PC-9 (cell line): ENCODE measurements around the gene SLC10A1. TPM values are rescaled to one million over a fixed set of nuclear protein-coding genes. Genes with fewer than 3 reads are reported as not detected.

Experiments
- BruUV-seq: library from RNA; stranded (reverse); fragments of 400-500 nt; replicated peaks from 2 replicates; lab custom pipeline; 2021; lab: Mats Ljungman, UMichigan
- CTCF ChIA-PET: fragments of 300-600 bp; sonication (Branson Sonifier 250); formaldehyde crosslinking; loops from one replicate; lab custom pipeline; 2022; ENCODE audit warnings: antibody characterized with exemption; lab: Charles Lee
- POLR2A ChIA-PET: fragments of 300-600 bp; sonication (Branson Sonifier 250); formaldehyde crosslinking; loops from one replicate; lab custom pipeline; 2022; ENCODE audit warnings: antibody characterized with exemption; ENCODE audit not compliant: unreplicated experiment; lab: Charles Lee
- DNase-seq, 2 experiments: peaks; one replicate each; pipeline versions ENCODE4 v3.0.0 to v3.0.0-alpha.2; 2015 to 2022; ENCODE audit warnings: mixed read lengths in 1 of 2
- H2AFZ ChIP-seq: fragments of 200-600 bp; sonication (generic); 2 replicates; pipeline ENCODE4 v1.8.1; 2017; ENCODE audit warnings: antibody characterized with exemption
- H3F3A ChIP-seq: fragments of 200-600 bp; sonication (generic); 2 replicates; pipeline ENCODE4 v1.8.1; 2017; ENCODE audit warnings: antibody characterized with exemption, mild to moderate bottlenecking, low read depth; ENCODE audit not compliant: insufficient read depth
- H3K27ac ChIP-seq: fragments of 200-600 bp; sonication (generic); 2 replicates; pipeline ENCODE4 v1.6.1; 2016; ENCODE audit warnings: mixed run types
- H3K27me3 ChIP-seq: fragments of 200-600 bp; sonication (generic); 2 replicates; pipeline ENCODE4 v1.6.1; 2016; ENCODE audit warnings: low read depth, mixed run types; ENCODE audit not compliant: insufficient read depth
- H3K36me3 ChIP-seq: fragments of 200-600 bp; sonication (generic); 2 replicates; pipeline ENCODE4 v1.6.1; 2016; ENCODE audit warnings: low read depth, mixed run types
- H3K4me1 ChIP-seq: fragments of 200-600 bp; sonication (generic); replicated peaks from 2 replicates; pipeline ENCODE4 v1.6.1; 2016; ENCODE audit warnings: mixed run types; ENCODE audit not compliant: insufficient read depth
- H3K4me2 ChIP-seq: fragments of 200-600 bp; sonication (generic); 2 replicates; pipeline ENCODE4 v1.6.1; 2017; ENCODE audit warnings: mixed run types
- H3K4me3 ChIP-seq: fragments of 200-600 bp; sonication (generic); 2 replicates; pipeline ENCODE4 v1.6.1; 2016; ENCODE audit warnings: mixed run types
- H3K79me2 ChIP-seq: fragments of 200-600 bp; sonication (generic); 2 replicates; pipeline ENCODE4 v1.6.1; 2017; ENCODE audit warnings: low read depth, mixed run types
- H3K9me2 ChIP-seq: fragments of 200-600 bp; sonication (generic); 2 replicates; pipeline ENCODE4 v1.8.1; 2017; ENCODE audit warnings: mild to moderate bottlenecking; ENCODE audit not compliant: insufficient read depth
- H3K9me3 ChIP-seq: fragments of 200-600 bp; sonication (generic); 2 replicates; pipeline ENCODE4 v1.8.1; 2016; ENCODE audit warnings: low read depth; ENCODE audit not compliant: insufficient read depth
- H4K20me1 ChIP-seq: fragments of 200-600 bp; sonication (generic); 2 replicates; pipeline ENCODE4 v1.8.1; 2017; ENCODE audit not compliant: insufficient read depth
- CTCF ChIP-seq: fragments of 200-600 bp; sonication (generic); conservative IDR thresholded peaks from 2 replicates; pipeline ENCODE4 v1.6.1; 2017; ENCODE audit warnings: mixed run types, antibody characterized with exemption, mild to moderate bottlenecking, moderate library complexity
- EZH2 ChIP-seq: fragments of 200-600 bp; sonication (generic); IDR thresholded peaks from 2 replicates; pipeline ENCODE4 v1.8.0; 2017; ENCODE audit warnings: antibody characterized with exemption, low read depth
- intact Hi-C: fragments of 100-400 bp; cut with micrococcal nuclease; formaldehyde crosslinking; loops from one replicate; pipeline ENCODE4 v1.10.0; 2022; ENCODE audit not compliant: unreplicated experiment
- total RNA-seq: library from RNA; stranded (reverse); gene quantifications from 2 replicates; pipeline ENCODE4 v1.2.3, GENCODE V29; 2021

Gene SLC10A1
- total RNA-seq, 1 experiment from 2014 or later = not detected

DNA sequence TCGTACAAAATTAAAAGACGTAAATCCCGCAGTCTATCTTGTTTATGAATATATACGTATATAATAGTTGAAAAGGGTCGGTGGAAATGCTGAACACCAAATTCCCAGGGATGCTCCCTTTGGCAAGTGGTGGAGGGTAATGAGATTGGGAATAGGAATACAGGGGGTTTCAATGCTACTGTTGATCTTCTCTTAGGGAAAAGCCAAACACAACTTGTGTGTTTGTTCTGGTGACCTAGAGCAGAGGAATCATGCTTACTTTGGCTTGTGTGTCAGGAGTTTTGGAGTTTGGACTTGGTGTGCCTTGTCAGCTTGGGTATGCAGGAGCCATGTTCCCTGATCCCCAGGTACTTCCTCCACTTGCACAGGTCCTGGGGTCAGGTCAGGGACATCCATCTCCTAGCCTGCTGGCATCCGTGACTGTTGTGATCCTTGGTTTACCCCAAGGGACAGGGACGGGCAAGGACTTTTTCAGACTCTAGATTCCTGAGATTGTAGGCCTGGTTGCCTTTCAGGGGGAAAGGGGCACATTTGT lies 4.1 kb downstream of the SLC10A1 start:
- H3K9me2 ChIP-seq = no peaks in the 10 kb centered on the region
- H4K20me1 ChIP-seq = no peaks in the 10 kb centered on the region
- no peaks in the 10 kb centered on the region for H3K36me3 ChIP-seq
- H3F3A ChIP-seq = no peaks in the 10 kb centered on the region
- H3K9me3 ChIP-seq = no peaks in the 10 kb centered on the region
- H2AFZ ChIP-seq = no peak overlapping the region
- no TSS peak for BruUV-seq
- H3K27ac ChIP-seq = no peak overlapping the region
- H3K79me2 ChIP-seq = no peaks in the 10 kb centered on the region
- no peaks in the 10 kb centered on the region for H3K4me1 ChIP-seq
- no peak overlapping the region for H3K4me2 ChIP-seq
- POLR2A ChIA-PET = no interaction called here
- no peak for DNase-seq
- H3K4me3 ChIP-seq = no peak overlapping the region
- no peaks in the 10 kb centered on the region for H3K27me3 ChIP-seq
- CTCF ChIA-PET = no interaction called here
- intact Hi-C loops = no loop called here
- no peak for TF ChIP-seq CTCF
- no peak for TF ChIP-seq EZH2

DNA sequence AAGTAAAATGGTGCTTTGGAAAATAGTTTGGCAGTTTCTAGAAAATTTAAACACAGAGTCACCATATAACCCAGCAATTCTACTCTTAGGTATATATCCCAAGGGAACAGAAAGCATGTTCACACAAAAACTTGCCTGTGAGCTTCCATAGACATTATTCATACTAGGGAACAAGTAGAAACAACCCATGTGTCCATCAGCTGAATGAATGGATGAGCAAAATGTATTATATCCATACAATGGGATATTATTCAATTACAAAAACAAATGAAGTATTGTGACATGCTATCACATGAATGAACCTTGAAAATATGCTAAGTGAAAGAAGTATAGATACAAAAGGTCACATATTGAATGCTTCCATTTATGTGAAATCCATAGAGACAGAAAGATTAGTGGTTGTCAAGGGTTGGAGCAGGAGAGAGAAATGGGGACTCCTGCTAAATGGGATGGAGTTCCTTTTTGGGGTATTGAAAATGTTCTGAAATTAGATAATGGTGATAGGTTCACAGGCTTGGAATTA lies 7.9 kb downstream of the SLC10A1 start:
- POLR2A ChIA-PET = no interaction called here
- Histone ChIP-seq H3K27ac (no peak overlapping the region), H3K9me3 (no peaks in the 10 kb centered on the region), H3K36me3 (no peaks in the 10 kb centered on the region), H2AFZ (no peak overlapping the region), H3K79me2 (no peaks in the 10 kb centered on the region), H3K4me3 (no peak overlapping the region), H3K9me2 (no peaks in the 10 kb centered on the region), H3K4me1 (no peaks in the 10 kb centered on the region), H3K27me3 (no peaks in the 10 kb centered on the region), H4K20me1 (no peaks in the 10 kb centered on the region), H3K4me2 (no peak overlapping the region), H3F3A (no peaks in the 10 kb centered on the region)
- no peak for DNase-seq
- CTCF ChIA-PET = no interaction called here
- intact Hi-C loops = no loop called here
- BruUV-seq = no TSS peak
- TF ChIP-seq EZH2 (no peak), CTCF (no peak)

- H3K79me2 ChIP-seq = no peaks in the 10 kb centered on the region
- no TSS peak for BruUV-seq
- TF ChIP-seq CTCF (no peak), EZH2 (no peak)
- CTCF ChIA-PET = no interaction called here
- H3K4me1 ChIP-seq = no peaks in the 10 kb centered on the region
- no peak overlapping the region for H3K4me2 ChIP-seq
- intact Hi-C loops = no loop called here
- no peak overlapping the region for H3K27ac ChIP-seq
- POLR2A ChIA-PET = no interaction called here
- no peaks in the 10 kb centered on the region for H3K9me2 ChIP-seq
- H3K9me3 ChIP-seq = no peaks in the 10 kb centered on the region
- H3F3A ChIP-seq = no peaks in the 10 kb centered on the region
- no peak for DNase-seq
- H2AFZ ChIP-seq = no peak overlapping the region
- H3K36me3 ChIP-seq = no peaks in the 10 kb centered on the region
- no peak overlapping the region for H3K4me3 ChIP-seq
- H3K27me3 ChIP-seq = no peaks in the 10 kb centered on the region
- no peaks in the 10 kb centered on the region for H4K20me1 ChIP-seq
Observed at GRCh38 chr14:69786603-69787002, 10.4 kb downstream of the SLC10A1 start.
